HG03342 (cell line): Measurements from ENCODE around the gene TBP.

Experiments
- ATAC-seq: cut with Tn5 transposase; IDR thresholded peaks from one replicate; pipeline ENCODE4 v1.9.1; 2021; ENCODE audit warnings: mild to moderate bottlenecking, moderate library complexity; ENCODE audit not compliant: unreplicated experiment

The TBP gene

GRCh38 chr6:170533792-170534191 lies 20.4 kb upstream of the TBP start:
- ATAC-seq = no peak

GRCh38 chr6:170535004-170535403 lies 19.2 kb upstream of the TBP start:
- ATAC-seq = no peak

GRCh38 chr6:170536671-170537070 lies 17.5 kb upstream of the TBP start:
- no peak for ATAC-seq

- ATAC-seq = no peak
Observed at GRCh38 chr6:170537329-170537728, 16.8 kb upstream of the TBP start.

GRCh38 chr6:170542031-170542719 lies 12.0 kb upstream of the TBP start:
- ATAC-seq = no peak

GRCh38 chr6:170545405-170545804 lies 8.8 kb upstream of the TBP start:
- ATAC-seq = no peak

GRCh38 chr6:170552765-170553533 lies 1.2 kb upstream of the TBP start, which contains the start of gene PSMB1:
Gene PSMB1 (minus strand): TSS chr6:170553307. CDS start chr6:170553242, 65 bp downstream.
- ATAC-seq = peak; percentile 51

- peak; percentile 34 for ATAC-seq
Observed at GRCh38 chr6:170553534-170554012, 596 bp upstream of the TBP start.

- no peak for ATAC-seq
Observed at GRCh38 chr6:170554796-170555137, 598 bp downstream of the TBP start.

- no peak for ATAC-seq
Observed at GRCh38 chr6:170555305-170555704, 1.1 kb downstream of the TBP start.

- ATAC-seq = no peak
Observed at GRCh38 chr6:170561555-170561954, 7.4 kb downstream of the TBP start.

GRCh38 chr6:170564936-170565530 lies 10.9 kb downstream of the TBP start:
- no peak for ATAC-seq

- ATAC-seq = no peak
Observed at GRCh38 chr6:170572704-170573466, 18.7 kb downstream of the TBP start.

GRCh38 chr6:170575250-170575649 lies 21.1 kb downstream of the TBP start:
- ATAC-seq = no peak

- ATAC-seq = no peak
Observed at GRCh38 chr6:170578909-170579308, 24.7 kb downstream of the TBP start.

GRCh38 chr6:170583756-170584180 lies 29.6 kb downstream of the TBP start:
- no peak for ATAC-seq

- ATAC-seq = peak; percentile 96
Observed at GRCh38 chr6:170584181-170584953, 30.2 kb downstream of the TBP start, which contains the start of gene PDCD2. Gene PDCD2 (minus strand): TSS chr6:170584637. CDS start chr6:170584581, 56 bp downstream.

GRCh38 chr6:170584954-170585498 lies 30.9 kb downstream of the TBP start:
- ATAC-seq = peak; percentile 37

GRCh38 chr6:170590725-170591124 lies 36.6 kb downstream of the TBP start:
- ATAC-seq = no peak

GRCh38 chr6:170596426-170596825 lies 42.3 kb downstream of the TBP start:
- ATAC-seq = no peak
